Vagina (tissue), 2 donors: ENCODE measurements around the gene AHCYL1. TPM values are rescaled to one million over a fixed set of nuclear protein-coding genes. Genes with fewer than 3 reads are reported as not detected.

Experiments used
- DNase-seq, 2 donors: peaks; one replicate each; pipeline ENCODE4 v3.0.0-alpha.2; 2017; ENCODE audit errors: extremely low spot score in 2 of 2
- H3K27ac ChIP-seq: fragments of 200-600 bp; sonication (generic); one replicate; pipeline ENCODE4 v1.5.1; 2019
- H3K27me3 ChIP-seq: fragments of 200-600 bp; sonication (generic); one replicate; pipeline ENCODE4 v1.5.1; 2019
- H3K36me3 ChIP-seq, 2 donors: fragments of 200-600 bp; sonication (generic); one replicate each; pipeline ENCODE4 v1.5.1; 2017 to 2019
- H3K4me1 ChIP-seq: fragments of 200-600 bp; sonication (generic); one replicate; pipeline ENCODE4 v1.5.1; 2019
- H3K4me3 ChIP-seq, 2 donors: fragments of 200-600 bp; sonication (generic); 1 replicate in 1 of 2; 2 replicates in 1 of 2; pipeline ENCODE4 v1.5.1; 2016 to 2019
- H3K9me3 ChIP-seq: fragments of 200-600 bp; sonication (generic); one replicate; pipeline ENCODE4 v1.5.1; 2019
- CTCF ChIP-seq, 3 experiments: fragments of 450-650 bp in 2 of 3; fragments of 200-600 bp in 1 of 3; sonication (generic) in 1 of 3; IDR thresholded peaks; one replicate each; pipeline ENCODE4 v1.5.1; 2017 to 2019; ENCODE audit warnings: antibody characterized with exemption in 3 of 3, mild to moderate bottlenecking in 2 of 3, moderate library complexity in 2 of 3
- POLR2A ChIP-seq, 2 donors: fragments of 450-650 bp; IDR thresholded peaks; one replicate each; pipeline ENCODE4 v1.6.1; 2017; ENCODE audit warnings: antibody characterized with exemption in 2 of 2, mild to moderate bottlenecking in 2 of 2, moderate library complexity in 2 of 2
- POLR2AphosphoS5 ChIP-seq, 2 donors: sonication (generic); formaldehyde crosslinking; IDR thresholded peaks; one replicate each; pipeline ENCODE4 v1.9.0; 2017; ENCODE audit warnings: antibody characterized with exemption in 2 of 2, mild to moderate bottlenecking in 2 of 2, low read depth in 1 of 2; ENCODE audit not compliant: insufficient read depth in 1 of 2
- intact Hi-C: fragments of 100-400 bp; cut with DNase I; formaldehyde crosslinking; loops from one replicate; pipeline ENCODE4 v1.15.1; 2023
- total RNA-seq: library from RNA; depleted of rRNA; stranded (reverse); fragments of >200 nt; gene quantifications from one replicate; pipeline ENCODE4 v1.2.3, GENCODE V29; 2016

Gene AHCYL1
- total RNA-seq, 1 donor from 2014 or later: 75.6 TPM

GRCh38 chr1:110061341-110061740 lies 76.8 kb downstream of the AHCYL1 start:
- H3K36me3 ChIP-seq: peaks cover 4 to 41% of the 10 kb centered on the region in 2 donors

GRCh38 chr1:110062612-110063011 lies 78.0 kb downstream of the AHCYL1 start:
- H3K27ac ChIP-seq: no peak overlapping the region
- peaks cover 1% of the 10 kb centered on the region for H3K27me3 ChIP-seq
- H3K9me3 ChIP-seq: no peaks in the 10 kb centered on the region
- H3K4me3 ChIP-seq: no peak overlapping the region
- TF ChIP-seq CTCF (IDR thresholded peaks at IDR 0.05) (no peak), POLR2A (IDR thresholded peaks at IDR 0.05) (no peak), POLR2AphosphoS5 (IDR thresholded peaks at IDR 0.05; ENCODE audit: insufficient read depth in 1 of 2, low read depth in 1 of 2) (no peak)
- no peaks in the 10 kb centered on the region for H3K4me1 ChIP-seq
- H3K36me3 ChIP-seq: peaks cover 0 to 28% of the 10 kb centered on the region in 2 donors
- no peak for DNase-seq
- intact Hi-C loops: no loop called here

More at GRCh38 chr1:110061341-110061740, 76.8 kb downstream of the AHCYL1 start:
- no peaks in the 10 kb centered on the region for H3K27me3 ChIP-seq
- peaks cover 4% of the 10 kb centered on the region for H3K4me1 ChIP-seq
- intact Hi-C loops: no loop called here
- TF ChIP-seq POLR2A (IDR thresholded peaks at IDR 0.05): no peak
- TF ChIP-seq CTCF (IDR thresholded peaks at IDR 0.05): no peak
- TF ChIP-seq POLR2AphosphoS5 (IDR thresholded peaks at IDR 0.05; ENCODE audit: insufficient read depth in 1 of 2, low read depth in 1 of 2): no peak
- no peak overlapping the region for H3K27ac ChIP-seq
- no peak for DNase-seq
- H3K4me3 ChIP-seq: no peak overlapping the region
- no peaks in the 10 kb centered on the region for H3K9me3 ChIP-seq

- DNase-seq: no peak
- H3K27me3 ChIP-seq: peaks cover 11% of the 10 kb centered on the region
- H3K9me3 ChIP-seq: no peaks in the 10 kb centered on the region
- H3K36me3 ChIP-seq: peaks cover 0 to 17% of the 10 kb centered on the region in 2 donors
- no peaks in the 10 kb centered on the region for H3K4me1 ChIP-seq
- no peak overlapping the region for H3K27ac ChIP-seq
- TF ChIP-seq CTCF (IDR thresholded peaks at IDR 0.05): no peak
- TF ChIP-seq POLR2AphosphoS5 (IDR thresholded peaks at IDR 0.05; ENCODE audit: insufficient read depth in 1 of 2, low read depth in 1 of 2): no peak
- TF ChIP-seq POLR2A (IDR thresholded peaks at IDR 0.05): no peak
- intact Hi-C loops: no loop called here
- no peak overlapping the region for H3K4me3 ChIP-seq
Observed at GRCh38 chr1:110063781-110064180, 79.2 kb downstream of the AHCYL1 start.

- Histone ChIP-seq H3K4me1 (peaks cover 7% of the 10 kb centered on the region), H3K27ac (no peak overlapping the region), H3K27me3 (peaks cover 11% of the 10 kb centered on the region), H3K9me3 (no peaks in the 10 kb centered on the region), H3K4me3 (no peak overlapping the region), H3K36me3 (peaks cover 0 to 10% of the 10 kb centered on the region in 2 donors)
- no peak for DNase-seq
- intact Hi-C loops: no loop called here
- no peak for TF ChIP-seq POLR2A (IDR thresholded peaks at IDR 0.05)
- TF ChIP-seq CTCF (IDR thresholded peaks at IDR 0.05): no peak
- TF ChIP-seq POLR2AphosphoS5 (IDR thresholded peaks at IDR 0.05; ENCODE audit: insufficient read depth in 1 of 2, low read depth in 1 of 2): no peak
Observed at GRCh38 chr1:110064576-110065337, 80.2 kb downstream of the AHCYL1 start.

- H3K36me3 ChIP-seq: peaks cover 0 to 10% of the 10 kb centered on the region in 2 donors
- H3K4me1 ChIP-seq: peaks cover 12% of the 10 kb centered on the region
- H3K27ac ChIP-seq: no peak overlapping the region
- H3K4me3 ChIP-seq: no peak overlapping the region
- TF ChIP-seq POLR2AphosphoS5 (IDR thresholded peaks at IDR 0.05; ENCODE audit: insufficient read depth in 1 of 2, low read depth in 1 of 2) (no peak), CTCF (IDR thresholded peaks at IDR 0.05) (no peak), POLR2A (IDR thresholded peaks at IDR 0.05) (no peak)
- intact Hi-C loops: no loop called here
- no peak for DNase-seq
- H3K9me3 ChIP-seq: no peaks in the 10 kb centered on the region
- H3K27me3 ChIP-seq: peaks cover 16% of the 10 kb centered on the region
Observed at GRCh38 chr1:110065841-110066240, 81.3 kb downstream of the AHCYL1 start.
